WERI-Rb-1 (cell line): Measurements from ENCODE around the gene HM13.

Source experiments
- DNase-seq: peaks from one replicate; pipeline ENCODE4 v3.0.0-alpha.2; 2020
- H3K27ac ChIP-seq: fragments of 250-450 bp; sonication (Bioruptor Pico); 2 replicates; pipeline ENCODE4 v1.5.1; 2020; ENCODE audit warnings: mild to moderate bottlenecking, moderate library complexity
- H3K27me3 ChIP-seq: fragments of 250-450 bp; sonication (Bioruptor Pico); 2 replicates; pipeline ENCODE4 v1.5.1; 2021; ENCODE audit warnings: mild to moderate bottlenecking, low read depth, moderate library complexity; ENCODE audit not compliant: insufficient read depth, severe bottlenecking
- H3K36me3 ChIP-seq: fragments of 250-450 bp; sonication (Bioruptor Pico); 2 replicates; pipeline ENCODE4 v1.5.1; 2020; ENCODE audit warnings: mild to moderate bottlenecking, moderate library complexity
- H3K4me3 ChIP-seq: 2 replicates; pipeline ENCODE4 v1.5.1; 2011; ENCODE audit warnings: low read depth, mild to moderate bottlenecking, control low read depth, low read length
- H3K9me3 ChIP-seq: fragments of 250-450 bp; sonication (Bioruptor Pico); 2 replicates; pipeline ENCODE4 v1.5.1; 2021; ENCODE audit warnings: mild to moderate bottlenecking, moderate library complexity; ENCODE audit not compliant: severe bottlenecking
- CTCF ChIP-seq: IDR thresholded peaks from 2 replicates; pipeline ENCODE4 v1.5.1; 2011; ENCODE audit warnings: low read depth, mild to moderate bottlenecking, control low read depth, inconsistent platforms, low read length

HM13 gene

DNA sequence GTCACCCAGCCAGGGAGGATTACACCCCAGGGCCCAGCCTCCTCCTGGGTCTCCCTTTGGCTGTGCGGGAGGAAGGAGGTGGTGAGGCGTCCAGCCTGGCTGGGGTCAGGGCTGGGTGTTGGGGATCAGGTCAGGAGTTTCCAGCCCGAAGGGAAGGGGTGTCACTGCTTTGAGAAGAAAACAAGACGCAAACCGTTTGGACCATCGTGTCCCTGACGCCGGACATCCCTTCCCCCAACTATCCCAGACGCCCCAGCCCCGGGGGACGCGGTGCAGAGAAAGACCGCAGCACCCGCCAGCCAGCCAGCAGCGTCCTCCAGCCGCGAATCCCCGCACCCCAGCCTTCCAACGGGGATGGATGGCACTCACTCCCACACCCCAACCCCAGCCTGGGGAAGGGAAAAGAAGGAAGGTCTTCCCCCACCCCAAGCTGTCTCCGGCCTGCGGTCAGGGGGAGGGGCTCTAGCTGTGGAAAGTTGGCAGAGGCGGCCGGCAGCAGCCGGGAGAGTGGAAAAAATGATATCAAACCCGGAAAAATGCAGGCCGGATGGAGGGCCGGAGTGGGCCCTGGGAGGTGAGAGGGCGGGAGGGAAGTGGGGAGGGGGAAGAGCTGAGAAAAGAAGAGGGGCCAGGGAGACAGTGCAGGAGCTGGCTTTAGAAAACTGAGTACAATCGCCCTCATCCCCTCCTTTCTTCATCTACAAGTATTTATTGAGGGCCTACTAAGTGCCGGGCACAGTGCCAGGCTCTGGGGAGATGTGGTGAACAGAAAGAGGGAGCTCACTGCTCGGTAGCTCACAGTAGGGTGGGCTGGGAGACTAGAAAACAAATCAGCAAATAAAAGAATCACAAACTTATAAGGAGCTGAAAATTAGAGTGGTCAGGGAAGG lies 28.5 kb upstream of the HM13 start:
- DNase-seq, result no peak
- Histone ChIP-seq H3K9me3 (no peaks in the 10 kb centered on the region), H3K27me3 (no peaks in the 10 kb centered on the region), H3K4me3 (no peak overlapping the region), H3K27ac (no peak overlapping the region), H3K36me3 (no peaks in the 10 kb centered on the region)
- no peak for TF ChIP-seq CTCF

DNA sequence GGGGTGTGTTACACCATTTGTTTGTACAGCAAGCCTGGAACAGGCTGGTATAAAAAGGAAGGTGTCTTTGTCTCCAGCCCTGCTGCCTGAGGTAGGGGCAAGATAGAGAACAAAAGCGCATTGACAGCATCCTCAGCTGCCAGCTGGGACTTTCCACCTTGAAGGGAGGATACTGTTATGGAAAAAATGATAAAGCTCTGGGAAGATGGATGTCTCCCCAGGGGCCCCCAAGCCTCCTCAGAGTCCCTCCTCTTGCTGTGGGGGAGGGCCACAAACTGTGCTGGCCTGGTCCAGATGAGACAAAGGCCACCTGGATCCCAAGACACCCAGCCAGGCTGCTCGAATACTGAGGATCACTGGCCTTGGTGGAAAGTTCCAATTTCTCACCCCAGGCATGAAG lies 26.1 kb upstream of the HM13 start:
- DNase-seq, result no peak
- TF ChIP-seq CTCF, result no peak
- no peaks in the 10 kb centered on the region for H3K36me3 ChIP-seq
- no peak overlapping the region for H3K4me3 ChIP-seq
- no peak overlapping the region for H3K27ac ChIP-seq
- no peaks in the 10 kb centered on the region for H3K9me3 ChIP-seq
- no peaks in the 10 kb centered on the region for H3K27me3 ChIP-seq

GRCh38 chr20:31489152-31489551 lies 25.1 kb upstream of the HM13 start:
- no peak for DNase-seq
- no peak for TF ChIP-seq CTCF
- H3K36me3 ChIP-seq, result no peaks in the 10 kb centered on the region
- H3K9me3 ChIP-seq, result no peaks in the 10 kb centered on the region
- no peaks in the 10 kb centered on the region for H3K27me3 ChIP-seq
- H3K4me3 ChIP-seq, result no peak overlapping the region
- H3K27ac ChIP-seq, result no peak overlapping the region

- Histone ChIP-seq H3K9me3 (no peaks in the 10 kb centered on the region), H3K27ac (no peak overlapping the region), H3K27me3 (no peaks in the 10 kb centered on the region), H3K4me3 (no peak overlapping the region), H3K36me3 (no peaks in the 10 kb centered on the region)
- DNase-seq, result no peak
- no peak for TF ChIP-seq CTCF
These were observed 23.5 kb upstream of the HM13 start for GRCh38 chr20:31490752-31491151.

DNA sequence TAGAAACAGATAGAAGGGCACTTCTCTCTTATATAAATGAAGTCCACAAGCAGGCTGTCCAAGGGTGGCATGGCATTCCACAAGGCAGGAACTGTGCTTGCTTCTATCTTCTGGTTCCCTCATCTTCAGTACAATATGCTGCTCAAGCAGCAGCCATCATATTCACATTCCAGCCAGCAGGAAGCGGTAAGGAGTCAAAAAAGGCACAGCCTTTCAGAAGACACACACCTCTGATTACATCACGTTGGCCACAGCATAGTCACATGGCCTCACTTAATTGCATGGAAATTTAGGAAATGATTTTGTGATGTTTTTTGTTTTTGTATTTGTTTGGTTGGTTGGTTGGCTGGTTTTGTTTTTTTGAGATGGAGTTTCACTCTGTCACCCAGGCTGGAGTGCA lies 20.1 kb upstream of the HM13 start:
- Histone ChIP-seq H3K27ac (no peak overlapping the region), H3K4me3 (no peak overlapping the region), H3K36me3 (no peaks in the 10 kb centered on the region), H3K9me3 (no peaks in the 10 kb centered on the region), H3K27me3 (no peaks in the 10 kb centered on the region)
- peak; percentile 59 for DNase-seq
- TF ChIP-seq CTCF, result peak; percentile 58

DNA sequence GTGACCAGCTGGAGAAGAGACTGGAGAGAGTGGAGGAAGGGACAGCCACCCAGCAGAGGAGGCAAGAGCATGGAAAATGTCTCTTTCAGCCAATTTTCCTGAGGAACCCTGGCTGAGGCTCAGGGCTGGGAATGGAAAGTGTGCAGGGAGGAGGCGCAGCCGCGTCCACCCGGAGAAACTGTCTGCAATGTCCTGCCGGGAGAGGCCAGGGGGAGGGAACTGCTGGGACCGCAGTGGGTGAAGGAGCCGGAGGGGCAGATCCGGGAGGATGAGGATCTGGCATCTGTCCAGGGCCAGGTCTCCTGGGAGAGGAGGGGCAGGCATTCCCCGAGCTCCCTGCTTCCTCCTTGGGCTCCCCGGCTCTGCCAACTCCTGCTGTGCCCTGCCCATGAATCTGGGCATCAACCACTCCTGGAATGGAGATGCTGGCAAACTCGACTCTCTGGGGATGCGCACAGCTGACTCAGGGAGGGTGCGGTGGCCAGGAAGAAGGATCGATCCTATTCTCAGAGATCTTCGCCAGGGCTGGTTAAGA lies 17.4 kb upstream of the HM13 start:
- peak overlapping the region; percentile 73 for H3K27ac ChIP-seq
- no peaks in the 10 kb centered on the region for H3K9me3 ChIP-seq
- peak; percentile 78 for DNase-seq
- H3K27me3 ChIP-seq, result no peaks in the 10 kb centered on the region
- no peak for TF ChIP-seq CTCF
- H3K36me3 ChIP-seq, result no peaks in the 10 kb centered on the region
- H3K4me3 ChIP-seq, result peak overlapping the region; percentile 44
